ENCODE results near the gene NR3C2.

GRCh38 chr4:148238811-148239493 is 203.3 kb downstream of the NR3C2 start:
- no peak for TF ChIP-seq CTCF (conservative IDR thresholded peaks at IDR 0.05; ENCODE audit: low read depth, low read length)
- TF ChIP-seq EZH2phosphoT487 (IDR thresholded peaks at IDR 0.05; ENCODE audit: borderline replicate concordance, low read length): no peak
